ENCODE measurements around the gene PID1. TPM values are rescaled to one million over a fixed set of nuclear protein-coding genes. Genes with fewer than 3 reads are reported as not detected.

PID1 gene
- total RNA-seq, 1 donor from 2014 or later = 0.91 TPM

- no peak for TF ChIP-seq CTCF (conservative IDR thresholded peaks at IDR 0.05)
- Mint-ChIP-seq H3K27ac (ENCODE audit: unreplicated experiment) (no peak overlapping the region), H3K4me1 (no peaks in the 10 kb centered on the region), H3K4me3 (no peak overlapping the region), H3K36me3 (ENCODE audit: low read depth) (peaks cover 3% of the 10 kb centered on the region), H3K27me3 (ENCODE audit: low read depth) (peaks cover 33% of the 10 kb centered on the region), H3K9me3 (no peaks in the 10 kb centered on the region)
- no peak for DNase-seq (ENCODE audit: low read depth, low spot score)
Measured at GRCh38 chr2:229265727-229266126, 5.4 kb downstream of the PID1 start.

GRCh38 chr2:229261599-229261998 lies 9.5 kb downstream of the PID1 start:
- H3K4me1 Mint-ChIP-seq = no peaks in the 10 kb centered on the region

GRCh38 chr2:229261076-229261475 lies 10.0 kb downstream of the PID1 start:
- TF ChIP-seq CTCF (conservative IDR thresholded peaks at IDR 0.05) = no peak
- Mint-ChIP-seq H3K4me3 (no peak overlapping the region), H3K36me3 (ENCODE audit: low read depth) (peaks cover 3% of the 10 kb centered on the region), H3K9me3 (peaks cover 2% of the 10 kb centered on the region), H3K27me3 (ENCODE audit: low read depth) (peaks cover under 1% of the 10 kb centered on the region), H3K4me1 (no peaks in the 10 kb centered on the region), H3K27ac (ENCODE audit: unreplicated experiment) (no peak overlapping the region)
- DNase-seq (ENCODE audit: low read depth, low spot score) = no peak

More at GRCh38 chr2:229261599-229261998, 9.5 kb downstream of the PID1 start:
- H3K9me3 Mint-ChIP-seq = peaks cover 2% of the 10 kb centered on the region
- peaks cover 3% of the 10 kb centered on the region for H3K36me3 Mint-ChIP-seq (ENCODE audit: low read depth)
- peaks cover 2% of the 10 kb centered on the region for H3K27me3 Mint-ChIP-seq (ENCODE audit: low read depth)
- no peak for TF ChIP-seq CTCF (conservative IDR thresholded peaks at IDR 0.05)
- no peak overlapping the region for H3K4me3 Mint-ChIP-seq
- no peak overlapping the region for H3K27ac Mint-ChIP-seq (ENCODE audit: unreplicated experiment)
- no peak for DNase-seq (ENCODE audit: low read depth, low spot score)

- TF ChIP-seq CTCF (conservative IDR thresholded peaks at IDR 0.05) = no peak
Measured at GRCh38 chr2:229257985-229258384, 13.1 kb downstream of the PID1 start.

GRCh38 chr2:229256376-229256775 lies 14.7 kb downstream of the PID1 start:
- Mint-ChIP-seq H3K4me1 (no peaks in the 10 kb centered on the region), H3K27me3 (ENCODE audit: low read depth) (peaks cover 2% of the 10 kb centered on the region), H3K36me3 (ENCODE audit: low read depth) (peaks cover 3% of the 10 kb centered on the region), H3K9me3 (peaks cover 2% of the 10 kb centered on the region), H3K27ac (ENCODE audit: unreplicated experiment) (no peak overlapping the region), H3K4me3 (no peak overlapping the region)
- no peak for TF ChIP-seq CTCF (conservative IDR thresholded peaks at IDR 0.05)
- DNase-seq (ENCODE audit: low read depth, low spot score) = no peak

More at GRCh38 chr2:229257985-229258384, 13.1 kb downstream of the PID1 start:
- Mint-ChIP-seq H3K27ac (ENCODE audit: unreplicated experiment) (no peak overlapping the region), H3K4me3 (no peak overlapping the region), H3K36me3 (ENCODE audit: low read depth) (peaks cover 3% of the 10 kb centered on the region), H3K4me1 (no peaks in the 10 kb centered on the region), H3K9me3 (peaks cover 2% of the 10 kb centered on the region), H3K27me3 (ENCODE audit: low read depth) (peaks cover 2% of the 10 kb centered on the region)
- DNase-seq (ENCODE audit: low read depth, low spot score) = no peak

- no peak for TF ChIP-seq CTCF (conservative IDR thresholded peaks at IDR 0.05)
- no peaks in the 10 kb centered on the region for H3K9me3 Mint-ChIP-seq
- no peak for DNase-seq (ENCODE audit: low read depth, low spot score)
- H3K4me3 Mint-ChIP-seq = no peak overlapping the region
- H3K27me3 Mint-ChIP-seq (ENCODE audit: low read depth) = peaks cover 11% of the 10 kb centered on the region
- H3K36me3 Mint-ChIP-seq (ENCODE audit: low read depth) = no peaks in the 10 kb centered on the region
- no peak overlapping the region for H3K27ac Mint-ChIP-seq (ENCODE audit: unreplicated experiment)
- H3K4me1 Mint-ChIP-seq = no peaks in the 10 kb centered on the region
Measured at GRCh38 chr2:229254206-229254605, 16.9 kb downstream of the PID1 start.
